H9 (cell line): ENCODE results near the gene MAP1LC3B. TPM values are rescaled to one million over a fixed set of nuclear protein-coding genes. Genes with fewer than 3 reads are reported as not detected.

Experiments
- DNase-seq: peaks from one replicate; pipeline ENCODE4 v3.0.0-alpha.2; 2017
- H2AFZ ChIP-seq: one replicate; pipeline ENCODE4 v1.6.1; 2013; ENCODE audit warnings: mild to moderate bottlenecking, low read length, control low read depth, moderate library complexity
- H2AK5ac ChIP-seq: 2 replicates; pipeline ENCODE4 v1.6.1; 2013; ENCODE audit warnings: low read length, control low read depth, mixed read lengths; ENCODE audit not compliant: insufficient read length
- H2BK120ac ChIP-seq: one replicate; pipeline ENCODE4 v1.6.1; 2013; ENCODE audit warnings: low read depth, mild to moderate bottlenecking, low read length, control low read depth, inconsistent platforms; ENCODE audit not compliant: poor library complexity, severe bottlenecking
- H2BK12ac ChIP-seq: 2 replicates; pipeline ENCODE4 v1.6.1; 2013; ENCODE audit warnings: low read length, control low read depth, mixed read lengths, low read depth; ENCODE audit not compliant: insufficient read length
- H2BK15ac ChIP-seq: 2 replicates; pipeline ENCODE4 v1.6.1; 2013; ENCODE audit warnings: low read depth, low read length, control low read depth
- H2BK20ac ChIP-seq: one replicate; pipeline ENCODE4 v1.6.1; 2013; ENCODE audit warnings: low read depth, mild to moderate bottlenecking, low read length, control low read depth, inconsistent platforms; ENCODE audit not compliant: poor library complexity, severe bottlenecking
- H2BK5ac ChIP-seq: 2 replicates; pipeline ENCODE4 v1.6.1; 2013; ENCODE audit warnings: low read length, control low read depth, mixed read lengths; ENCODE audit not compliant: insufficient read length
- H3K14ac ChIP-seq: 2 replicates; pipeline ENCODE4 v1.6.1; 2013; ENCODE audit warnings: low read length, control low read depth; ENCODE audit not compliant: insufficient read depth
- H3K18ac ChIP-seq: 2 replicates; pipeline ENCODE4 v1.6.1; 2013; ENCODE audit warnings: low read depth, mild to moderate bottlenecking, mixed read lengths, low read length, control low read depth; ENCODE audit not compliant: insufficient read length
- H3K23ac ChIP-seq: 2 replicates; pipeline ENCODE4 v1.6.1; 2013; ENCODE audit warnings: low read length, control low read depth, mixed read lengths, low read depth; ENCODE audit not compliant: insufficient read length
- H3K23me2 ChIP-seq: 2 replicates; pipeline ENCODE4 v1.6.1; 2013; ENCODE audit warnings: low read depth, mild to moderate bottlenecking, mixed read lengths, low read length, control low read depth; ENCODE audit not compliant: insufficient read length, poor library complexity, severe bottlenecking
- H3K27ac ChIP-seq: 2 replicates; pipeline ENCODE4 v1.5.1; 2013; ENCODE audit warnings: low read length, control low read depth, mixed read lengths, low read depth; ENCODE audit not compliant: insufficient read length
- H3K27me3 ChIP-seq: 2 replicates; pipeline ENCODE4 v1.6.1; 2013; ENCODE audit warnings: low read length, control low read depth, inconsistent platforms; ENCODE audit not compliant: insufficient read depth
- H3K4ac ChIP-seq: 2 replicates; pipeline ENCODE4 v1.6.1; 2013; ENCODE audit warnings: low read depth, mild to moderate bottlenecking, control low read depth, inconsistent platforms, low read length, moderate library complexity
- H3K4me1 ChIP-seq: 2 replicates; pipeline ENCODE4 v1.6.1; 2013; ENCODE audit warnings: low read length, control low read depth, inconsistent platforms; ENCODE audit not compliant: insufficient read depth
- H3K4me2 ChIP-seq: 2 replicates; pipeline ENCODE4 v1.6.1; 2013; ENCODE audit warnings: low read length, control low read depth, mixed read lengths; ENCODE audit not compliant: insufficient read length, insufficient read depth
- H3K56ac ChIP-seq: 2 replicates; pipeline ENCODE4 v1.6.1; 2013; ENCODE audit warnings: low read depth, mild to moderate bottlenecking, mixed read lengths, low read length, control low read depth; ENCODE audit not compliant: insufficient read length
- H3K79me1 ChIP-seq: 2 replicates; pipeline ENCODE4 v1.6.1; 2013; ENCODE audit warnings: low read depth, mild to moderate bottlenecking, moderate library complexity, low read length, control low read depth, inconsistent platforms; ENCODE audit not compliant: insufficient read depth, poor library complexity, severe bottlenecking
- H3K79me2 ChIP-seq: 2 replicates; pipeline ENCODE4 v1.6.1; 2013; ENCODE audit warnings: low read length, control low read depth, inconsistent platforms; ENCODE audit not compliant: insufficient read depth
- H3K9ac ChIP-seq: 2 replicates; pipeline ENCODE4 v1.6.1; 2013; ENCODE audit warnings: low read length, control low read depth, mixed read lengths; ENCODE audit not compliant: insufficient read length; ENCODE audit errors: extremely low read depth
- H3K9me3 ChIP-seq: one replicate; pipeline ENCODE4 v1.6.1; 2013; ENCODE audit warnings: low read depth, low read length, inconsistent platforms; ENCODE audit not compliant: control insufficient read depth
- H3T11ph ChIP-seq: one replicate; pipeline ENCODE4 v1.6.1; 2013; ENCODE audit warnings: mild to moderate bottlenecking, low read length, control low read depth, inconsistent platforms
- H4K20me1 ChIP-seq: one replicate; pipeline ENCODE4 v1.6.1; 2013; ENCODE audit not compliant: control insufficient read depth, insufficient read length, insufficient read depth
- H4K5ac ChIP-seq: 2 replicates; pipeline ENCODE4 v1.6.1; 2013; ENCODE audit warnings: low read depth, mild to moderate bottlenecking, mixed read lengths, low read length, control low read depth; ENCODE audit not compliant: insufficient read length
- H4K8ac ChIP-seq: replicated peaks from 2 replicates; pipeline ENCODE4 v1.6.1; 2013; ENCODE audit warnings: low read length, control low read depth, mixed read lengths, low read depth; ENCODE audit not compliant: insufficient read length
- H4K91ac ChIP-seq: 2 replicates; pipeline ENCODE4 v1.6.1; 2013; ENCODE audit warnings: low read depth, mild to moderate bottlenecking, moderate library complexity, mixed read lengths, low read length, control low read depth; ENCODE audit not compliant: insufficient read length
- H3K27ac Mint-ChIP-seq, 3 experiments: 2 replicates in 2 of 3; 3 replicates in 1 of 3; pipeline ENCODE4 v1.8.0; 2020 to 2021; ENCODE audit warnings: mixed read lengths in 3 of 3, mild to moderate bottlenecking in 1 of 3, moderate library complexity in 1 of 3
- H3K27me3 Mint-ChIP-seq: 2 replicates; pipeline ENCODE4 v1.8.0; 2021; ENCODE audit warnings: low read depth, mild to moderate bottlenecking, moderate library complexity, mixed read lengths
- H3K36me3 Mint-ChIP-seq, 3 experiments: 2 replicates in 2 of 3; 3 replicates in 1 of 3; pipeline ENCODE4 v1.8.0; 2020 to 2021; ENCODE audit warnings: low read depth in 3 of 3, mixed read lengths in 3 of 3; ENCODE audit not compliant: insufficient read depth in 1 of 3
- H3K4me1 Mint-ChIP-seq, 2 experiments: 2 replicates each; pipeline ENCODE4 v1.8.0; 2020; ENCODE audit warnings: mixed read lengths in 2 of 2
- H3K4me3 Mint-ChIP-seq, 2 experiments: 2 replicates in 1 of 2; 3 replicates in 1 of 2; pipeline ENCODE4 v1.8.0; 2020 to 2021; ENCODE audit warnings: mild to moderate bottlenecking in 2 of 2, mixed read lengths in 2 of 2, moderate library complexity in 1 of 2
- H3K9me3 Mint-ChIP-seq, 2 experiments: 2 replicates in 1 of 2; 3 replicates in 1 of 2; pipeline ENCODE4 v1.8.0; 2020; ENCODE audit warnings: mild to moderate bottlenecking in 2 of 2, mixed read lengths in 2 of 2, moderate library complexity in 1 of 2
- WGBS: extraction: QIAGEN DNeasy Blood & Tissue Kit; methylation state at CpG from one replicate; pipeline ENCODE4 v1.1.7; 2013; ENCODE audit warnings: missing lambda C conversion rate, low lambda C conversion rate, mixed read lengths; ENCODE audit not compliant: insufficient read length; ENCODE audit errors: extremely low coverage; 5-methylcytosine and 5-hydroxymethylcytosine counted together
- total RNA-seq: library from RNA; stranded (reverse); gene quantifications from 2 replicates; pipeline ENCODE4 v1.2.1, GENCODE V29; 2021
- TF ChIP-seq, protein P1 (sequence below): fragments of 200-600 bp; sonication (generic); conservative IDR thresholded peaks from 3 replicates; pipeline ENCODE4 v1.8.0; 2021; ENCODE audit warnings: antibody characterized with exemption, mild to moderate bottlenecking

Gene MAP1LC3B
- total RNA-seq, 1 experiment from 2014 or later, result 47.1 TPM

DNA sequence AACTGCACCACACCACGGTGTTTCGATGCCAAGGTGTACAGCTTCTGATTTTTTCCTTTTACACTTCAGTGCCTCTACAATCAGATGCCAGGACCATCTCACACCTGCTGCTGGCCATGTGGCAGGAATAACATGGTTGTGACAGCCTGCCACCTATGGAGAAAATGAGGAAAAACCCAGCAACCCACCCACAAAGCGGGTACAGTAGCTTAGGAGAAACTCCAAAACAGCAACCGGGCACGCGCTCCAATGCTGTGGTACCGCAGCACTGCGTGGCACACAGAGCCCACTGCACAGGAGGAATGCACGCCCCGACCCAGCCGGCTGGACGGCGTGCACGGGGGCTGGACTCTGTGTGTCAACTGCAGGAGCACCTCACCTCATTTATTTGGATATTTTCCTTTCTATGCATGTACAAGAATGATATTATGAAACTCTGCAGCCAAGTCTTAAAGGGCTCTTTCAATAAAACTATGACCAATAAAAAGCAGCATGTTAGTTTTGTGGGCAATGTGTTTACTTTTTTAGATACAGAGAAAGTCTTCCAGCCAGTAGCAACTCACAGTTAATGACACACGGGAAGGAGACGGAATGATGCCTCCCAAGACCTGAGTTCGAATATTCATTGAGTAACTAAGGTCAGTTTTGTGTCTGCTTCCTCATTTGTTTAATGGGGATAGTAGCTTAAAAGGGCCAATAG lies 45.9 kb downstream of the MAP1LC3B start:
- H3K4ac ChIP-seq, result no peak overlapping the region
- H2BK120ac ChIP-seq, result no peak overlapping the region
- Mint-ChIP-seq H3K27ac (peak overlapping the region in 1 of 3 experiments; percentile 27; a peak in 2 of 7 replicates), H3K27me3 (no peaks in the 10 kb centered on the region), H3K4me3 (no peak overlapping the region), H3K36me3 (peaks cover 15 to 18% (median 16%) of the 10 kb centered on the region in 3 experiments), H3K9me3 (peaks cover 3% of the 10 kb centered on the region in 2 experiments; a peak in 2 of 5 replicates), H3K4me1 (peaks cover 8 to 10% of the 10 kb centered on the region in 2 experiments)
- H4K20me1 ChIP-seq, result no peaks in the 10 kb centered on the region
- H3K79me1 ChIP-seq, result peaks cover 5% of the 10 kb centered on the region
- H4K91ac ChIP-seq, result no peak overlapping the region
- H3K18ac ChIP-seq, result no peak overlapping the region
- H3K9me3 ChIP-seq, result no peaks in the 10 kb centered on the region
- H2AFZ ChIP-seq, result no peak overlapping the region
- no peak overlapping the region for H3K9ac ChIP-seq
- H2BK20ac ChIP-seq, result no peak overlapping the region
- no peak overlapping the region for H4K8ac ChIP-seq
- no peaks in the 10 kb centered on the region for H3K27me3 ChIP-seq
- H2AK5ac ChIP-seq, result no peak overlapping the region
- no peaks in the 10 kb centered on the region for H3K79me2 ChIP-seq
- no peak overlapping the region for H3K4me2 ChIP-seq
- no peak overlapping the region for H3K27ac ChIP-seq
- DNase-seq, result no peak
- TF ChIP-seq, protein P1, sequence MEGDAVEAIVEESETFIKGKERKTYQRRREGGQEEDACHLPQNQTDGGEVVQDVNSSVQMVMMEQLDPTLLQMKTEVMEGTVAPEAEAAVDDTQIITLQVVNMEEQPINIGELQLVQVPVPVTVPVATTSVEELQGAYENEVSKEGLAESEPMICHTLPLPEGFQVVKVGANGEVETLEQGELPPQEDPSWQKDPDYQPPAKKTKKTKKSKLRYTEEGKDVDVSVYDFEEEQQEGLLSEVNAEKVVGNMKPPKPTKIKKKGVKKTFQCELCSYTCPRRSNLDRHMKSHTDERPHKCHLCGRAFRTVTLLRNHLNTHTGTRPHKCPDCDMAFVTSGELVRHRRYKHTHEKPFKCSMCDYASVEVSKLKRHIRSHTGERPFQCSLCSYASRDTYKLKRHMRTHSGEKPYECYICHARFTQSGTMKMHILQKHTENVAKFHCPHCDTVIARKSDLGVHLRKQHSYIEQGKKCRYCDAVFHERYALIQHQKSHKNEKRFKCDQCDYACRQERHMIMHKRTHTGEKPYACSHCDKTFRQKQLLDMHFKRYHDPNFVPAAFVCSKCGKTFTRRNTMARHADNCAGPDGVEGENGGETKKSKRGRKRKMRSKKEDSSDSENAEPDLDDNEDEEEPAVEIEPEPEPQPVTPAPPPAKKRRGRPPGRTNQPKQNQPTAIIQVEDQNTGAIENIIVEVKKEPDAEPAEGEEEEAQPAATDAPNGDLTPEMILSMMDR, result no peak
- no peaks in the 10 kb centered on the region for H3K4me1 ChIP-seq
- H3K56ac ChIP-seq, result no peak overlapping the region
- no peak overlapping the region for H3T11ph ChIP-seq
- no peak overlapping the region for H3K23ac ChIP-seq
- no peak overlapping the region for H2BK15ac ChIP-seq
- H2BK12ac ChIP-seq, result no peak overlapping the region
- no peak overlapping the region for H4K5ac ChIP-seq
- no peak overlapping the region for H2BK5ac ChIP-seq
- H3K14ac ChIP-seq, result no peak overlapping the region
- H3K23me2 ChIP-seq, result no peaks in the 10 kb centered on the region
- no CpG with 5 or more reads among the region's 17 CpGs for WGBS
